Cardiac muscle cell (in vitro differentiated cells and primary cell): ENCODE data around the gene ABCB4. TPM values are rescaled to one million over a fixed set of nuclear protein-coding genes. Genes with fewer than 3 reads are reported as not detected.
A peak's percentile ranks its signal among the peaks of the same experiment; 100 is the strongest.

Experiments used
- DNase-seq, 2 donors: peaks; one replicate each; pipeline versions ENCODE4 v3.0.0 to v3.0.0-alpha.2; 2010 to 2017; ENCODE audit warnings: low read depth in 1 of 2, low spot score in 1 of 2
- H3K27ac ChIP-seq: fragments of 200-600 bp; sonication (generic); 2 replicates; pipeline ENCODE4 v1.5.1; 2016
- H3K27me3 ChIP-seq: fragments of 200-600 bp; sonication (generic); 2 replicates; pipeline ENCODE4 v1.6.0; 2016; ENCODE audit warnings: control low read depth
- H3K36me3 ChIP-seq: fragments of 200-600 bp; sonication (generic); 2 replicates; pipeline ENCODE4 v1.5.1; 2016; ENCODE audit warnings: control low read depth
- H3K4me1 ChIP-seq: fragments of 200-600 bp; sonication (generic); 2 replicates; pipeline ENCODE4 v1.8.1; 2017; ENCODE audit warnings: low read depth, mild to moderate bottlenecking, mixed run types
- H3K4me3 ChIP-seq: fragments of 200-600 bp; sonication (generic); 2 replicates; pipeline ENCODE4 v1.5.1; 2016; ENCODE audit warnings: mild to moderate bottlenecking
- H3K9me3 ChIP-seq: fragments of 200-600 bp; sonication (generic); 2 replicates; pipeline ENCODE4 v1.5.1; 2017; ENCODE audit warnings: low read depth, mild to moderate bottlenecking, control low read depth
- polyA plus RNA-seq: library from polyadenylated mRNA; unstranded; fragments of >200 nt; fragmentation: Nextera tagmentation; extraction: Ambion mirVana; gene quantifications from 2 replicates; pipeline ENCODE4 v1.2.1, GENCODE V29; 2016
- total RNA-seq: library from RNA; depleted of rRNA; stranded (reverse); fragments of >200 nt; gene quantifications from 2 replicates; pipeline ENCODE4 v1.2.3, GENCODE V29; 2016
- TF ChIP-seq, protein P1 (sequence below): IDR thresholded peaks from 2 replicates; pipeline ENCODE4 v1.5.1; 2012; ENCODE audit warnings: low read depth, mild to moderate bottlenecking, low read length

The ABCB4 gene
- total and polyA plus RNA-seq, 2 experiments from 2014 or later: 1.4 to 2.8 TPM

DNA sequence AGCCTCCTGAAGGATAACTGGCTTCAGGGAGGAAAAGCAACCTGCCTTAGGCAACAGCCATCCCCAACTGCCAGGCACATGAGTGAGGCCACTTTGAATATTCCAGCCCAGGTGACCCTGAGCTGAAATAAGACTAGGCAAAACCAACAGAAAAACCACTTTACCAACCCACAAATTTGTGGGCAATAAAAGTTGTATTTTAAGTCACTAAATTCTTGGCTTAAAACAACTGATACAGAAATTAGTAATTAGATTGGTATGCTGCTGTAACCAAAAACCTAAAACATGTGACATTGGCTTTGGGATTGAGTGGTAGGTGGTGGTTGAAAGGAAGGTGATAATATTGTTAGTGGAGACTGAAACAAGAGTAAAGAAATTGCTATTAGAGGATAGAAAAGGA lies 39.9 kb downstream of the ABCB4 start:
- Histone ChIP-seq H3K36me3 (no peaks in the 10 kb centered on the region), H3K9me3 (no peaks in the 10 kb centered on the region), H3K27ac (no peak overlapping the region), H3K27me3 (no peaks in the 10 kb centered on the region), H3K4me3 (no peak overlapping the region), H3K4me1 (no peaks in the 10 kb centered on the region)
- DNase-seq: peak in 1 of 2 donors; percentile 4
- TF ChIP-seq, protein P1, sequence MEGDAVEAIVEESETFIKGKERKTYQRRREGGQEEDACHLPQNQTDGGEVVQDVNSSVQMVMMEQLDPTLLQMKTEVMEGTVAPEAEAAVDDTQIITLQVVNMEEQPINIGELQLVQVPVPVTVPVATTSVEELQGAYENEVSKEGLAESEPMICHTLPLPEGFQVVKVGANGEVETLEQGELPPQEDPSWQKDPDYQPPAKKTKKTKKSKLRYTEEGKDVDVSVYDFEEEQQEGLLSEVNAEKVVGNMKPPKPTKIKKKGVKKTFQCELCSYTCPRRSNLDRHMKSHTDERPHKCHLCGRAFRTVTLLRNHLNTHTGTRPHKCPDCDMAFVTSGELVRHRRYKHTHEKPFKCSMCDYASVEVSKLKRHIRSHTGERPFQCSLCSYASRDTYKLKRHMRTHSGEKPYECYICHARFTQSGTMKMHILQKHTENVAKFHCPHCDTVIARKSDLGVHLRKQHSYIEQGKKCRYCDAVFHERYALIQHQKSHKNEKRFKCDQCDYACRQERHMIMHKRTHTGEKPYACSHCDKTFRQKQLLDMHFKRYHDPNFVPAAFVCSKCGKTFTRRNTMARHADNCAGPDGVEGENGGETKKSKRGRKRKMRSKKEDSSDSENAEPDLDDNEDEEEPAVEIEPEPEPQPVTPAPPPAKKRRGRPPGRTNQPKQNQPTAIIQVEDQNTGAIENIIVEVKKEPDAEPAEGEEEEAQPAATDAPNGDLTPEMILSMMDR: no peak

DNA sequence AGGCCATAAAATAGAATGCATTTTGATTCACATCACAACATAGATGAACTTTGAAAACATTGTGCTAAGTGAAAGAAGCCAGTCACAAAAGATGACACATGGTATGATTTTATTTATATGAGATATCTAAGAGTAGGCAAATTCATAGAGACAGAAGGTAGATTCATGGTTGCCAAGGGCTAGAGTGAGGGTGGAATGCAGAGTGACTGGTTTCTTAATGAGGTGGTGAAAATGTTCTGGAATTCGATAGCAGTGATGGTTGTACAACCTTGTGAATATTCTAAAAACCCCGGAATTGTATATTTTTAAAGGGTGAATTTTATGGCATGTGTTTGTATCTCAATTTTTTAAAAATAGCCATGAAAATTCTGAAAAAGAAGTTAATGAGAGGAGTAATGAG lies 42.9 kb downstream of the ABCB4 start:
- H3K27ac ChIP-seq: no peak overlapping the region
- H3K36me3 ChIP-seq: no peaks in the 10 kb centered on the region
- TF ChIP-seq, protein P1: no peak
- no peaks in the 10 kb centered on the region for H3K9me3 ChIP-seq
- H3K4me1 ChIP-seq: no peaks in the 10 kb centered on the region
- no peak overlapping the region for H3K4me3 ChIP-seq
- H3K27me3 ChIP-seq: no peaks in the 10 kb centered on the region
- DNase-seq: no peak

DNA sequence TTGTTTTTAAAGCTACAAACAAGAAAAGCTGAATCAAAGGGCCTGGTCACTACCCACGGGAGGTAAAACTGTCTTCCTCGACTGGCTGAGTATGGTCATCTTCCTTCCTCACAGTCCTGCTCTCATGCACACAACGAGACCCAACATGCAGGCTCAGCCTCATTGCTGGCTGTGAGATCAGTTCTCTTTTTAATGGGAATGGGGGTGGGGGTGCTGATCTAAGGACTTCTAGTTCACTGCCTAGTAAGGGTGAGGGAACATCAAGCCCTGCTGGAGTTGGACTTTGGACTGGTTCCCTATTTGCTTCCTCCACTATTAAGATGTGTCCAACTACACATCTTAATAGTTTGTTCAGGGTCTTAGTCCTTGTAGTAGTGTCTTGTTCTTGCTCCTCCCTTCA lies 48.2 kb downstream of the ABCB4 start:
- no peak overlapping the region for H3K4me3 ChIP-seq
- H3K27ac ChIP-seq: no peak overlapping the region
- H3K36me3 ChIP-seq: no peaks in the 10 kb centered on the region

DNA sequence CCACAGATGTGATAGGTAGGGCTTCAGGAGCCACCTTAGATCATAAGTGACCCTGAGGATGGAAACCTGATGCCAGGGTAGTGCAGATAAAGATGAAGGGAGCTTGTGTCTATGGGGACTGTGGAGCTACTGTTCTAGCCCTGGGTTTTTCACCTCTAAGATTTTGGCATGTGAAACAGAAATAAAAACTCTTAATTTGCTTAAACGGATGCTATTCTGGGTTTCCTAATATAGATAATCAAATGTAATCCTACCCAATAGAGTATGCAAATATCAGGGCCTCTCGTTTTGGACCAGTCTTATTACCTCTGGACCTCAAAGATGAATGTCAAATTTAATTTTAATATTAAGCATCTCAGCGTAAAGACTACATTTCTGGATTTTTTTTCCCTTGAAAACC lies 49.3 kb downstream of the ABCB4 start:
- TF ChIP-seq, protein P1: no peak
- Histone ChIP-seq H3K36me3 (no peaks in the 10 kb centered on the region), H3K27ac (no peak overlapping the region), H3K9me3 (no peaks in the 10 kb centered on the region), H3K27me3 (no peaks in the 10 kb centered on the region), H3K4me3 (no peak overlapping the region), H3K4me1 (peaks cover 4% of the 10 kb centered on the region)
- DNase-seq: no peak

More for the DNA sequence above, 48.2 kb downstream of the ABCB4 start:
- Histone ChIP-seq H3K4me1 (peaks cover 4% of the 10 kb centered on the region), H3K9me3 (no peaks in the 10 kb centered on the region), H3K27me3 (no peaks in the 10 kb centered on the region)
- no peak for DNase-seq
- TF ChIP-seq, protein P1: no peak

DNA sequence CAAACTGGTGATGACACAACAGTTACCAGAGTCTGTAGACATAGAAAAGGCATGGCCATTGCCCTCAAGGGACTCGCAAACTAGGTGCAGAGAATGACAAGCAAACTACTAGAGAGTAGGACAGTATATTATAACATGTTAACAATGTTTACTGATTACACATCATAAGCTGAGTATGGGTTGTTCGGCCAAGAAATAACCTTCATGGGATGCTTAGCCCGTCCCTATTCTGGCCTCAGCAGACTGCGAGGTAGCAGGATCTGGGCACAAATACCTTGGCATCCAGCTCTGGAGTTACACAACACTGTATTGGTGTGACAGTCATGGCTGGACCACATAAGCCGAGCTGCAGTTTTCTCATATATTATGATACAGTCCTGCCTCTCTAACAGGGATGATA lies 51.4 kb downstream of the ABCB4 start:
- TF ChIP-seq, protein P1: no peak
- DNase-seq: no peak

DNA sequence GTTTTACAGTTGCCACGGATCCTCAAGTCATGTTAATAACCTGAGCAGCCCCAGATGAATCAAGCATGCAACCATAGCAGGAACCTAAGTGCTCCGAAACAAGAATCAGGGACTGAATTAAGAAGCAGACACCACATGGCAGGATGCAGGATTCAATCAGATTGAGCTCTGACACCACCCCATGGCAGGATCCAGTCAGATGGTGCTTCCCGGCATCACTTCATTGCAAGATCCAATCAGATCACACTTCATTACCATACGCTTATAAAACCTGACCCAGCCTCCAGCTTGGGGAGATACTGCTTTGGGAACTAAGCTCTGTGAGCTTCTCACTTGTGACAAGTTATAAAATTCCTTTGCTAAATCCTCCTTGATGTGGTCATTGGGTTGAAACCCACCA lies 55.3 kb downstream of the ABCB4 start:
- no peaks in the 10 kb centered on the region for H3K36me3 ChIP-seq
- DNase-seq: no peak
- H3K9me3 ChIP-seq: no peaks in the 10 kb centered on the region
- H3K27me3 ChIP-seq: no peaks in the 10 kb centered on the region
- H3K27ac ChIP-seq: no peak overlapping the region
- H3K4me3 ChIP-seq: no peak overlapping the region
- peaks cover 3% of the 10 kb centered on the region for H3K4me1 ChIP-seq
- TF ChIP-seq, protein P1: no peak

More for the DNA sequence above, 51.4 kb downstream of the ABCB4 start:
- Histone ChIP-seq H3K4me1 (peaks cover 4% of the 10 kb centered on the region), H3K27me3 (no peaks in the 10 kb centered on the region), H3K9me3 (no peaks in the 10 kb centered on the region), H3K4me3 (no peak overlapping the region), H3K36me3 (no peaks in the 10 kb centered on the region), H3K27ac (no peak overlapping the region)
